Gastrocnemius medialis (tissue), 4 donors: ENCODE results near the gene DCLRE1C. TPM values are rescaled to one million over a fixed set of nuclear protein-coding genes. Genes with fewer than 3 reads are reported as not detected.
"Not testable (repeated sequence)": the region's sequence is repeated elsewhere in the genome, so short reads cannot be mapped to it uniquely, and the experiment has no call there.

ENCODE experiments used
- ATAC-seq, 2 donors: fragments of 150-250 bp; one replicate each; pipeline ENCODE4 v1.9.1; 2016
- DNase-seq, 2 donors: peaks; one replicate each; pipeline ENCODE4 v3.0.0-alpha.2; 2019
- H3K27ac ChIP-seq, 4 donors: fragments of 200-600 bp; sonication (generic); 1 replicate in 1 of 4; 2 replicates in 3 of 4; pipeline ENCODE4 v1.5.1; 2016 to 2018; ENCODE audit warnings: mild to moderate bottlenecking in 2 of 4, moderate library complexity in 1 of 4
- H3K27me3 ChIP-seq, 3 donors: fragments of 200-600 bp; sonication (generic) in 2 of 3; 1 replicate in 1 of 3; 2 replicates in 2 of 3; pipeline versions ENCODE4 v1.5.1 to v1.6.0; 2016 to 2019; ENCODE audit warnings: mild to moderate bottlenecking in 1 of 3, moderate library complexity in 1 of 3
- H3K36me3 ChIP-seq, 2 donors: fragments of 200-600 bp; sonication (generic) in 1 of 2; one replicate each; pipeline ENCODE4 v1.5.1; 2017 to 2018
- H3K4me1 ChIP-seq, 2 donors: fragments of 200-600 bp; sonication (generic) in 1 of 2; one replicate each; pipeline ENCODE4 v1.5.1; 2016 to 2017; ENCODE audit warnings: mild to moderate bottlenecking in 2 of 2
- H3K4me3 ChIP-seq, 4 donors: fragments of 200-600 bp; sonication (generic) in 3 of 4; 1 replicate in 1 of 4; 2 replicates in 3 of 4; pipeline ENCODE4 v1.5.1; 2016 to 2019; ENCODE audit warnings: mild to moderate bottlenecking in 2 of 4
- H3K9me3 ChIP-seq, 3 donors: fragments of 200-600 bp; sonication (generic) in 2 of 3; 1 replicate in 1 of 3; 2 replicates in 2 of 3; pipeline ENCODE4 v1.5.1; 2016 to 2019
- POLR2A ChIP-seq, 2 donors: fragments of 450-650 bp; IDR thresholded peaks; one replicate each; pipeline ENCODE4 v1.6.1; 2017; ENCODE audit warnings: antibody characterized with exemption in 2 of 2, mild to moderate bottlenecking in 2 of 2, moderate library complexity in 2 of 2
- in situ Hi-C, 4 donors: fragments of 200-750 bp; cut with MboI; loops; one replicate each; pipeline versions ENCODE4 v1.15.0 to v1.8.0; 2017; ENCODE audit warnings: low sequenced_read_pairs in 4 of 4
- intact Hi-C: fragments of 100-400 bp; cut with DNase I; formaldehyde crosslinking; loops from one replicate; pipeline ENCODE4 v1.15.1; 2023; ENCODE audit warnings: low total_unique reads
- total RNA-seq, 4 donors: library from RNA; depleted of rRNA; stranded (reverse); fragments of >200 nt; gene quantifications; one replicate each; pipeline versions ENCODE4 v1.1.0 to v1.2.3, GENCODE V29; 2016
- TF ChIP-seq, protein P1 (sequence below), 5 experiments: fragments of 450-650 bp in 3 of 5; fragments of 200-600 bp in 2 of 5; sonication (generic) in 2 of 5; IDR thresholded peaks in 4 of 5; conservative IDR thresholded peaks in 1 of 5; 1 replicate in 4 of 5; 2 replicates in 1 of 5; pipeline ENCODE4 v1.5.1; 2016 to 2019; ENCODE audit warnings: antibody characterized with exemption in 5 of 5, mild to moderate bottlenecking in 3 of 5, moderate library complexity in 3 of 5

The DCLRE1C gene
- total RNA-seq: 1 to 10 TPM; 3.0 to 3.6 (median 3.3) TPM

DNA sequence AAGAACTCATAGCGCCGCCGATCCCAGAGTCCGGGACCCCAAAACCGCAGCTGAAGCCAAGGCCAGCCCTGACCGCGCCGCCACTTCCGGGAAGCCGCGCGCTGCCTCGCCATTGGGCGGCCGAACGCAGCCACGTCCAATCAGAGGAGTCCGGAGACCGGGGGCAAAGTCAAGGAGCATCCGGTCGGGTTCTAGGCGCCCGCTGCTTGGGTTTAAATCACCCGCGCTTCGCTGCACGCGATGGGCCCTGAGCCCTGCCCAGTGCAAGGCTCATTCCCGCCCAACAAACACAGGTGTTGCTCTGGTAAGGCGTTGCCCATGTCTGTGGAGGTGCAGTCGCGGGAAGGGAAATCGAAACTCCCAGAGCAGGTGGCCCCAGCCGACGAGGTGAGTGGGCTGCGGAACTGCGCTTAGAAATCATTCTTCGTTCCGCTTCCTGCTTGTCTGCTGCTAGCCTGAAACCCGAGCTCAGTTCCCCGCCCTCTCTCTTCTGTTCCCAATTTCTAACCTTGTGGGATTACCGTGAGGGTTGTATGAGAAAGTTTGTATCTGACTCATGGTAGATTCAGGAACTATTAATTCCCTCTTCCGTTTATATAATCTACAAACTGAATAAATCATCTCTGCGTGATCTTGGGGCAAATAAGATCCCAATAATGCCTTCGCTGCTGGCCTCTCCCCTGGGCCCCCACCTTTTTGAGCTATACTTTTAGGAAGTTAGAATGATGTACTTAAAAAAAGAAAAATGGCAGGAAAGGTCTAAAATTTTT is at the start of gene DCLRE1C:
TSS of gene DCLRE1C (minus strand) at position 96 of the 770 bp plus-strand sequence. CDS start at position 10, 86 bp downstream.
- peaks cover 4 to 12% of the 10 kb centered on the region in 2 donors for H3K4me1 ChIP-seq
- intact Hi-C loops (loop anchor here (1.0 to 5.0 kb wide), 3 partner anchors 76 to 352 kb away; partner anchors contain the start of genes NMT2 and SUV39H2), in situ Hi-C loops (loop anchor here in 3 of 4 donors (10.0 to 25.0 kb wide), 2 partner anchors 117 to 151 kb away; partner anchors contain the start of genes CDNF (in 1 of the 3), HSPA14 (in 1 of the 3) and MSANTD7 (in 1 of the 3))
- peak; percentile 96 to 97 for ATAC-seq
- no peaks in the 10 kb centered on the region for H3K9me3 ChIP-seq
- H3K4me3 ChIP-seq: peak within 1 kb of the TSS; percentile 79 to 92 (median 85)
- TF ChIP-seq, protein P1, sequence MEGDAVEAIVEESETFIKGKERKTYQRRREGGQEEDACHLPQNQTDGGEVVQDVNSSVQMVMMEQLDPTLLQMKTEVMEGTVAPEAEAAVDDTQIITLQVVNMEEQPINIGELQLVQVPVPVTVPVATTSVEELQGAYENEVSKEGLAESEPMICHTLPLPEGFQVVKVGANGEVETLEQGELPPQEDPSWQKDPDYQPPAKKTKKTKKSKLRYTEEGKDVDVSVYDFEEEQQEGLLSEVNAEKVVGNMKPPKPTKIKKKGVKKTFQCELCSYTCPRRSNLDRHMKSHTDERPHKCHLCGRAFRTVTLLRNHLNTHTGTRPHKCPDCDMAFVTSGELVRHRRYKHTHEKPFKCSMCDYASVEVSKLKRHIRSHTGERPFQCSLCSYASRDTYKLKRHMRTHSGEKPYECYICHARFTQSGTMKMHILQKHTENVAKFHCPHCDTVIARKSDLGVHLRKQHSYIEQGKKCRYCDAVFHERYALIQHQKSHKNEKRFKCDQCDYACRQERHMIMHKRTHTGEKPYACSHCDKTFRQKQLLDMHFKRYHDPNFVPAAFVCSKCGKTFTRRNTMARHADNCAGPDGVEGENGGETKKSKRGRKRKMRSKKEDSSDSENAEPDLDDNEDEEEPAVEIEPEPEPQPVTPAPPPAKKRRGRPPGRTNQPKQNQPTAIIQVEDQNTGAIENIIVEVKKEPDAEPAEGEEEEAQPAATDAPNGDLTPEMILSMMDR (IDR thresholded peaks at IDR 0.05 in 4 of 5, conservative IDR thresholded peaks at IDR 0.05 in 1 of 5): no peak
- TF ChIP-seq POLR2A (IDR thresholded peaks at IDR 0.05): peak in 1 of 2 donors; percentile 41
- peak within 1 kb of the TSS; percentile 83 to 90 (median 84) for H3K27ac ChIP-seq
- no peaks in the 10 kb centered on the region for H3K36me3 ChIP-seq
- peak; percentile 83 to 87 for DNase-seq
- no peaks in the 10 kb centered on the region for H3K27me3 ChIP-seq

DNA sequence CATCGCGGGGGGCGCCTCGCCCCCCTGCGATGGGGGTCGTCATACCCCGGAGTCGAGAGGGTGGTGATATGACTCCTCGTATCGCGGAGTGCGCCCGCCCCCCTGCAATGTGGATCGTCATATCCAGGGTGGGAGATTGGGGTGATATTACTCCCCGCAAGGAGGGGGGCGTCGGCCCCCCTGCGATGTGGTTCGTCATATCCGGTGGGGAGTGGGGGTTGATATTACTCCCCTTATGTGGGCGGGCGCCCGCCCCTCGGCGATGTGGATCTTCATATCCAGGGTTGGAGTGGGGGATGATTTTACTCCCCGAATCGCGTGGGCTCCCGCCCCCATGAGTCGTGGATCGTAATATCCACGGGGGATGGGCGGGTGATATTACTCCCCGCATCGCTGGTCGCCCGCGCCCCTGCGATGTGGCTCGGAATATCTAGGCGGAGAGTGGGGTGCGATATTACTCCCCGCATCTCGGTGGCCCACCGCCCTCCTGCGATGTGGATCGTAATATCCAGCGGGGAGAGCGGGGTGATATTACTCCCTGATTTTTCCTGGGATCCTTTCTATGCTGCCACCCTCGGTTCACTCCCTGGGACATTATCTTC is 42.2 kb upstream of the DCLRE1C start:
- ATAC-seq: no peak
- in situ Hi-C loops: no loop called here

DNA sequence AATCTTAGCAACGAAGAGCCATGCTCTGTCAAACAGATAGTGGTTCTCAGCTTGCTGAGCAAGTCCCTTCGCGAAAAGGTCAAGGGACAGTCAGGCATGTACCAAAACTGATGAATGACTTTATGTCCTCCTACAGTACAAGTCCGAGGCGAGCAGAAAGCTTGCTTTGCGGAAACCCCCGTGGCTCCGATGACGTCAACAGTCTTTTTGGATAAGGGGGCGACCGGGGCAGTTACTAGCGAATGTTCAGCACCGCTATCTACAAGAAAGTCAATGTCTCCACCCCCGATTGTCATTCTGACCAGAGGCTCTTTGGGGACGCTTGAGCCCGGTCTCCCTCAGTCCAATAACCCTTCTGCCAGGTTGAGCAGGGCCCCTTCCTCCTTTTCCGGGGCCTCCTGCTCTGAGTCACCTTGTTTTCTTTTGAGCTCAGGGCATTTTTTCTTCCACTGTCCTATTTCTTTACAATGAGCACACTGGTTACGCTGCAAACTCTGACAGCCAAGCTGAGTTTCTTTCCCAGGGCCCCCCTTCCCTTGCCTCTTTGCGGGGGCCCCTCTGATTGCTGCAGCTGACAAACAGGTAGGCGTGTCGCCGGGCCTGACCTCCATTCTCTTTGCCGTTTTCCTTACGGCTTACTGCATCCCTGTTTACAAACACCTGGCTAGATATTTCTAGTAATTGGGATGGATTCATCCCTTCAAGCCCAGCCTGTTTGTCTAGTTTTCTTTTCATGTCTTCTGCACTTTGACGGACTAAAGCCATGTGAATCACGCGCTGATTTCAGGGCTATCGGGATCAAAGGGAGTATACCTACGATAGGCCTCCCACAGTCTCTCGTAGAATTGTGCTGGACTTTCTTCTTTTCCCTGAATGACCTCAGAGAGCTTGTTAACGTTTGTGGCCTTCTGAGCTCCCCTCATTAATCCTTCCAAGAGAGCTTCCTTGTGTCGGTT is 39.9 kb upstream of the DCLRE1C start:
- DNase-seq, H3K27me3 ChIP-seq, H3K9me3 ChIP-seq, H3K4me1 ChIP-seq, ATAC-seq, H3K27ac ChIP-seq, in situ Hi-C loops, H3K36me3 ChIP-seq, H3K4me3 ChIP-seq, intact Hi-C loops: not testable (repeated sequence)

More for the DNA sequence above, 42.2 kb upstream of the DCLRE1C start:
- Histone ChIP-seq H3K27me3 (no peaks in the 10 kb centered on the region), H3K4me1 (no peaks in the 10 kb centered on the region), H3K27ac (no peak overlapping the region), H3K4me3 (no peak overlapping the region), H3K9me3 (no peaks in the 10 kb centered on the region), H3K36me3 (no peaks in the 10 kb centered on the region)
- TF ChIP-seq, protein P1 (IDR thresholded peaks at IDR 0.05 in 4 of 5, conservative IDR thresholded peaks at IDR 0.05 in 1 of 5): no peak
- TF ChIP-seq POLR2A (IDR thresholded peaks at IDR 0.05): no peak
- DNase-seq: no peak
- intact Hi-C loops: no loop called here

DNA sequence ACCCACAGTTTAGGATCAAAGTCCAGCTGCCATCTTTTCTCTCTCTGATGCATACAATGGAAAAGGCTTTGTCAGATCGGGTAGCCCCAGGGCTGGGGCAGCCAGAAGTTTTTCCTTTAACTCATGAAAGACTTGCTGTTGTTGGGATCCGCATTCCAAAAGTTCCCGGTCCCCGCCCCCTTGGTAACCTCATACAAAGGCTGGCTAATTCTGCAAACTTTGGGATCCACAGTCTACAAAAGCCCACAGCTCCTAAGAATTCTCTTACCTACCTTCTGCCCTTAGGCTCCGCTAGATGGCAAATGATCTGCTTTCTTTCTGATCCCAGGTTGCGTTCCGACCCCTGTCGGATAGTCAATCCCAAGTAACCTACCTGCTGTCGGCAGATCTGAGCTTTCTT is 38.4 kb upstream of the DCLRE1C start:
- H3K27me3 ChIP-seq, DNase-seq, H3K4me3 ChIP-seq, H3K9me3 ChIP-seq, intact Hi-C loops, in situ Hi-C loops, H3K4me1 ChIP-seq, H3K27ac ChIP-seq, H3K36me3 ChIP-seq, ATAC-seq: not testable (repeated sequence)

DNA sequence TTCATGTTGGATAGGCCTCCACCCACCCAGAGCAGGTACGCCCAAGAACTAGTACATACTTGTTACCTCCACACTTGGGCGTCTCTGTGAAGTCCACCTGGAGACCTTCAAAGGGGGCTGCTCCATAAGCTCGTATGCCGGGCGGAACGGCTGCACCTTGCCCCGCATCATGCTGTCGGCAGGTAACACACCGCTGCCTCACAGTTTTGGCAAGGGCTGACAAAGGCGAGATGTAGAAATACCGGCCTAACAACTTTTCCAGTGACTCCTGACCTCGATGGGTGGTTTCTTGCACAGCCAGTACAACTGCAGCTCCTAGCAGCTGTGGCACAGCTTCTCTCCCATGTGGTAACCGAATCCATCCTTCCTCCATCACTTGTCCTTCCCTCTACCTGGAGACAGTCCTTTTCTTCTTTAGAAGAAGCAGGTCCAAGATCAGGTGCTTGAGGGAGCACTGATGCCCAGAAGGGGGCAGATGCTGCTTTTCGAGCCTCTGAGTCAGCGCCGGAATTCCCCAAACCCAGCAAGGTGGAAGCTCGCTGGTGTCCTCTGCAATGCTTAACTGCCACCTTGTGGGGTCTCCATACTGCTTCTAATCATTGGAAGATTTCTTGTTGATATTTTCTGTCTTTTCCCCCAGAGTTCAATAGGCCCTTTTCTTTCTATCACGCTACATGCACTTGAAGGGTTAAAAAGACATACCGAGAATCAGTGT is 37.3 kb upstream of the DCLRE1C start:
- intact Hi-C loops, H3K4me3 ChIP-seq, H3K4me1 ChIP-seq, H3K9me3 ChIP-seq, DNase-seq, in situ Hi-C loops, H3K27ac ChIP-seq, H3K27me3 ChIP-seq, H3K36me3 ChIP-seq, ATAC-seq: not testable (repeated sequence)

DNA sequence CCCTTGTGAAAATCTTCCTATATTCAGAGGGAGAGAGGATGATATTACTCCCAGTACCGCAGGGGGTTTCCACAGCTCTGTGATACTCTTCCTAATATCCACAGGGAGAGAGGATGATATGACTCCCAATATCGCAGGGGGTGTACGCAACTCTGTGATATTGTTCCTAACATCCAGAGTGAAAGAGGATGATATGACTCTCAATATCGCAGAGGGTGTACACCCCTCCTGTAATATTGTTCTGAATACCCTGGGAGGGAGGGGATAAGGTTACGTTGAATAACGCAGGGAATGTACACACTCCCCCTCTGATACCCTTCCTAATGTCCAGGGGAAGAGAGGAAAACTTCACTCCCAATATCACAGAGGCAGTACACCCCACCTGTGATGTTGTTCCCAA is 35.7 kb upstream of the DCLRE1C start:
- H3K27me3 ChIP-seq, H3K27ac ChIP-seq, H3K4me1 ChIP-seq, H3K4me3 ChIP-seq, ATAC-seq, H3K9me3 ChIP-seq, in situ Hi-C loops, H3K36me3 ChIP-seq, intact Hi-C loops, DNase-seq: not testable (repeated sequence)
